ENCODE measurements around the gene DNAJC5. TPM values are rescaled to one million over a fixed set of nuclear protein-coding genes. Genes with fewer than 3 reads are reported as not detected.

DNAJC5 gene
- total RNA-seq (10 to 100 TPM; 32.8 to 52.2 (median 38.5) TPM), polyA plus RNA-seq (10 to 100 TPM; 19.5 to 23.8 TPM)
- long read RNA-seq, donor 1, full-length matches to known transcripts, result 9 of 130 reads
- long read RNA-seq, donor 1, partial matches to known transcripts, result 38 of 130 reads
- long read RNA-seq, donor 1, other reads (novel, unspliced or antisense), result 83 of 130 reads
- long read RNA-seq, donor 2, full-length matches to known transcripts, result 9 of 146 reads
- long read RNA-seq, donor 2, partial matches to known transcripts, result 46 of 146 reads
- long read RNA-seq, donor 2, other reads (novel, unspliced or antisense), result 91 of 146 reads
- long read RNA-seq, donor 3, full-length matches to known transcripts, result 34 of 283 reads
- long read RNA-seq, donor 3, partial matches to known transcripts, result 242 of 283 reads
- long read RNA-seq, donor 3, other reads (novel, unspliced or antisense), result 7 of 283 reads

DNA sequence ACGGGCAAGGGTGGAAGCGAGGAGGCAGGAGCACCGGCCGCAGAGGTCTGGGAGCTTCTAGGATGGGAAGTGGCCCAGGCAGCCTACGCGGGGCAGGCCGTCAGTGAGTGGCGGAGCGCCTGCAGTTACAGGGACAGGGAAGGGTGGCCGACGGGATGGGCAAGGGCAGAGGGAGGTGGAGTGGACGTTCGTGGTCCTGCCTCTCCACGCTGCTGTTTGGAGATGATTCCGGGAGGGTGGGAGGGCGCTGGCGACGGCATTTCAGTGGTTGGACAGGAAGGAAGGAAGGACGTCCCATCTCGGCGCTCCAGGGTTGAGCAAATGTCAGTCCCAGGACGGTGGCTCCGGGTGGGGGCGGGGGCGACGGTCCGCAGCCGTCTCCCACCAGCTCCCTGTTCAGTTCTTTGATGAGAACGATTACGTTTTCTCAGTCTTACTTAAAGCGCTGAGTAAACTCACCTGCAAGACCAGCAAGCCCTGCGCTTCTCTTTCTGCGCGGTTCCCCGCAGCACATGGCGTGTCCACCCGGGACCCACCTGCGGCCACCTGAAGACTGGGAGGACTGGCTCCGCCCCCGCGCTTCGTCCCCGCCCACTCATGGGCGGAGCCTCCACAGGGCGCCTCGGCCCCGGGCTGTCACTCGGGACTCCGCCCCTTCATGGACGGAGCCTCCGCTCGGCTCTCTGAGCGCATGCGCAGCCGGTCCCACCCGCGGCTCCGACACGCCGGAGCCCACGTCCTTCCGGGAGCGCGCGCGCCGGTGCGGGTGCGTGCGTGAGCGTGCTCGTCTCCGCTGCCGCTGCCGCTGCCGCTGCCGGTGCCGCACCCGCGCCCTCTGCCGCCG, at the start of gene DNAJC5:
TSS of gene DNAJC5 (plus strand) at position 769 of the 844 bp plus-strand sequence. CDS start 33,220 bp downstream, outside the sequence.
- peaks cover 11 to 53% (median 47%) of the 10 kb centered on the region in 9 donors for H3K4me1 ChIP-seq
- H3K4me3 ChIP-seq, result peak within 1 kb of the TSS; percentile 50 to 70 (median 64)
- 1 to 2% methylated on average over 76 to 82 of the region's 82 CpGs for WGBS, 2 donors
- no peaks in the 10 kb centered on the region for H3K9me3 ChIP-seq
- peaks cover 0 to 40% (median 6%) of the 10 kb centered on the region in 9 donors for H3K36me3 ChIP-seq
- H3K27ac ChIP-seq, result peak within 1 kb of the TSS; percentile 23 to 93 (median 85)
- H3K27me3 ChIP-seq, result no peaks in the 10 kb centered on the region
- ATAC-seq (peak; percentile 95 to 98 (median 97)), DNase-seq (peak; percentile 94 to 98)
- TF ChIP-seq, protein P1, sequence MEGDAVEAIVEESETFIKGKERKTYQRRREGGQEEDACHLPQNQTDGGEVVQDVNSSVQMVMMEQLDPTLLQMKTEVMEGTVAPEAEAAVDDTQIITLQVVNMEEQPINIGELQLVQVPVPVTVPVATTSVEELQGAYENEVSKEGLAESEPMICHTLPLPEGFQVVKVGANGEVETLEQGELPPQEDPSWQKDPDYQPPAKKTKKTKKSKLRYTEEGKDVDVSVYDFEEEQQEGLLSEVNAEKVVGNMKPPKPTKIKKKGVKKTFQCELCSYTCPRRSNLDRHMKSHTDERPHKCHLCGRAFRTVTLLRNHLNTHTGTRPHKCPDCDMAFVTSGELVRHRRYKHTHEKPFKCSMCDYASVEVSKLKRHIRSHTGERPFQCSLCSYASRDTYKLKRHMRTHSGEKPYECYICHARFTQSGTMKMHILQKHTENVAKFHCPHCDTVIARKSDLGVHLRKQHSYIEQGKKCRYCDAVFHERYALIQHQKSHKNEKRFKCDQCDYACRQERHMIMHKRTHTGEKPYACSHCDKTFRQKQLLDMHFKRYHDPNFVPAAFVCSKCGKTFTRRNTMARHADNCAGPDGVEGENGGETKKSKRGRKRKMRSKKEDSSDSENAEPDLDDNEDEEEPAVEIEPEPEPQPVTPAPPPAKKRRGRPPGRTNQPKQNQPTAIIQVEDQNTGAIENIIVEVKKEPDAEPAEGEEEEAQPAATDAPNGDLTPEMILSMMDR (IDR thresholded peaks at IDR 0.05), result no peak
- intact Hi-C loops (cut with DNase I), result loop anchor here in 1 of 10 donors (5.0 kb wide), 1 partner anchor 63 kb away; the partner anchor contains the start of gene UCKL1

- intact Hi-C loops (cut with DNase I), result no loop called here
- ATAC-seq (peak; percentile 68 to 89 (median 86)), DNase-seq (peak; percentile 89 to 90)
- TF ChIP-seq, protein P1 (IDR thresholded peaks at IDR 0.05), result peak in 3 of 9 donors; percentile 9 to 28 (median 25)
- Histone ChIP-seq H3K9me3 (no peaks in the 10 kb centered on the region), H3K27ac (peak overlapping the region; percentile 42 to 94 (median 86)), H3K36me3 (no peaks in the 10 kb centered on the region), H3K4me3 (peak overlapping the region in 9 of 10 donors; percentile 2 to 54 (median 32)), H3K4me1 (peaks cover 16 to 56% (median 45%) of the 10 kb centered on the region in 9 donors), H3K27me3 (peaks cover 0 to 59% (median 0%) of the 10 kb centered on the region in 7 donors)
- WGBS, 2 donors, result 2% methylated on average over 24 of the region's 24 CpGs
Measured at GRCh38 chr20:63846128-63846771, 48.7 kb upstream of the DNAJC5 start.

DNA sequence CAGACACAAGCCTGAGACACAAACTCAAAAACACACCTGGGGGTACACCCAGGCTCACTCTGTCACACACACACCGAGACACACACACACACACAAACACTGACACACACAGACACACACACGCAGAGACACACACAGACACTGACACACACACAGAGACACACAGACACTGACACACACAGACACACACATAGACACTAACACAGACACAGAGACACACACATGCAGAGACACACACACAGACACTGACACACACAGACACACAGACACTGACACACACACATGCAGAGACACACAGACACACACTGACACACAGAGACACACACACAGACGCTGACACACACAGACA, 48.1 kb upstream of the DNAJC5 start:
- Histone ChIP-seq H3K36me3 (no peaks in the 10 kb centered on the region), H3K4me3 (peak overlapping the region in 3 of 10 donors; percentile 2 to 46 (median 32)), H3K27me3 (peaks cover 0 to 59% (median 0%) of the 10 kb centered on the region in 7 donors), H3K27ac (peak overlapping the region; percentile 49 to 94 (median 86)), H3K9me3 (no peaks in the 10 kb centered on the region), H3K4me1 (peaks cover 16 to 56% (median 45%) of the 10 kb centered on the region in 9 donors)
- DNase-seq (no peak), ATAC-seq (no peak)
- 24 to 37% methylated on average over 2 to 3 of the region's 3 CpGs for WGBS, 2 donors
- TF ChIP-seq, protein P1 (IDR thresholded peaks at IDR 0.05), result no peak
- intact Hi-C loops (cut with DNase I), result no loop called here

All from heart right ventricle (tissue), 16 donors.